A549 (cell line): ENCODE results near the gene AP1S2. TPM values are rescaled to one million over a fixed set of nuclear protein-coding genes. Genes with fewer than 3 reads are reported as not detected.

Experiments used
- ATAC-seq, 2 experiments: fragments of 200-7000 bp in 1 of 2; fragments of >200 bp in 1 of 2; cut with Nextera tagmentation in 1 of 2; cut with Tn5 transposase in 1 of 2; 3 replicates each; pipeline versions ENCODE4 v1.8.0 to v1.9.1; 2018 to 2020; ENCODE audit warnings: mild to moderate bottlenecking in 1 of 2, moderate library complexity in 1 of 2
- CTCF ChIA-PET: fragments of 300-600 bp; sonication (Branson Sonifier 250); formaldehyde crosslinking; extraction: SDS; loops from one replicate; lab custom pipeline; 2021; ENCODE audit warnings: antibody characterized with exemption, inconsistent platforms; lab: Yijun Ruan, JAX
- POLR2A ChIA-PET: fragments of 350-600 bp; formaldehyde crosslinking; extraction: SDS; loops from one replicate; lab custom pipeline; 2021; ENCODE audit warnings: antibody characterized with exemption, inconsistent platforms; lab: Yijun Ruan, JAX
- DNase-seq, 2 experiments: peaks; one replicate each; pipeline versions ENCODE4 v3.0.0 to v3.0.0-alpha.2; 2011 to 2016; ENCODE audit warnings: low read depth in 1 of 2, low spot score in 1 of 2
- FAIRE-seq: peaks from 2 replicates; lab custom pipeline; 2011; peaks lifted over from hg19 to GRCh38; lab: Jason Lieb, UNC
- H3K27ac ChIP-seq, 2 experiments: fragments of >200 bp; sonication (Bioruptor Twin); formaldehyde crosslinking; 3 replicates each; pipeline ENCODE4 v1.5.1; 2016 to 2017
- H3K4me1 ChIP-seq: fragments of >200 bp; sonication (Bioruptor Twin); formaldehyde crosslinking; 3 replicates; pipeline ENCODE4 v1.6.1; 2016
- H3K4me2 ChIP-seq: fragments of >200 bp; sonication (Bioruptor Twin); formaldehyde crosslinking; 3 replicates; pipeline ENCODE4 v1.6.1; 2016
- H3K4me3 ChIP-seq: fragments of >200 bp; sonication (Bioruptor Twin); formaldehyde crosslinking; 3 replicates; pipeline ENCODE4 v1.5.1; 2016
- H3K9me3 ChIP-seq: fragments of >200 bp; sonication (Bioruptor Twin); formaldehyde crosslinking; 3 replicates; pipeline ENCODE4 v1.6.1; 2016
- CEBPB ChIP-seq, 2 experiments: fragments of >200 bp in 1 of 2; sonication (Bioruptor Twin) in 1 of 2; formaldehyde crosslinking in 1 of 2; IDR thresholded peaks; 2 replicates each; pipeline ENCODE4 v1.6.1; 2012 to 2016
- CHD2 ChIP-seq: fragments of 150-350 bp; IDR thresholded peaks from 2 replicates; pipeline ENCODE4 v1.6.1; 2014; ENCODE audit warnings: low read length; ENCODE audit not compliant: partially characterized antibody
- CHD4 ChIP-seq: fragments of 200-600 bp; sonication (generic); IDR thresholded peaks from 2 replicates; pipeline ENCODE4 v1.6.1; 2016; ENCODE audit warnings: antibody characterized with exemption, mild to moderate bottlenecking, borderline replicate concordance
- CTCF ChIP-seq: fragments of >200 bp; sonication (Bioruptor Twin); formaldehyde crosslinking; IDR thresholded peaks from 3 replicates; pipeline ENCODE4 v1.5.1; 2016
- EHF ChIP-seq: fragments of 250-450 bp; sonication (Bioruptor Pico); IDR thresholded peaks from 2 replicates; pipeline ENCODE4 v1.5.0; 2020; ENCODE audit warnings: mild to moderate bottlenecking
- GATA3 ChIP-seq: IDR thresholded peaks from 2 replicates; pipeline ENCODE4 v1.6.1; 2012; ENCODE audit warnings: borderline replicate concordance
- HDAC2 ChIP-seq: fragments of 200-600 bp; sonication (generic); IDR thresholded peaks from 2 replicates; pipeline ENCODE4 v1.6.1; 2016
- HMGXB4 ChIP-seq: fragments of 250-450 bp; sonication (Bioruptor Pico); IDR thresholded peaks from 2 replicates; pipeline ENCODE4 v1.5.0; 2021; ENCODE audit warnings: mild to moderate bottlenecking, moderate library complexity, borderline replicate concordance
- MYC ChIP-seq: IDR thresholded peaks from 2 replicates; pipeline ENCODE4 v1.6.1; 2012; ENCODE audit warnings: mild to moderate bottlenecking, inconsistent platforms, low read length, improper control_type of control experiment, borderline replicate concordance
- NR3C1 ChIP-seq: fragments of >200 bp; sonication (Bioruptor Twin); formaldehyde crosslinking; IDR thresholded peaks from 3 replicates; pipeline ENCODE4 v1.6.1; 2017
- PHF8 ChIP-seq: fragments of 200-600 bp; sonication (generic); IDR thresholded peaks from 2 replicates; pipeline ENCODE4 v1.6.1; 2016; ENCODE audit warnings: low read depth, mild to moderate bottlenecking, antibody characterized with exemption, moderate library complexity, borderline replicate concordance
- RAD21 ChIP-seq, 2 experiments: fragments of >200 bp in 1 of 2; sonication (Bioruptor Twin) in 1 of 2; formaldehyde crosslinking in 1 of 2; IDR thresholded peaks in 1 of 2; conservative IDR thresholded peaks in 1 of 2; 2 replicates in 1 of 2; 3 replicates in 1 of 2; pipeline ENCODE4 v1.6.1; 2012 to 2018; ENCODE audit warnings: inconsistent platforms in 1 of 2
- REST ChIP-seq: fragments of 200-600 bp; sonication (generic); IDR thresholded peaks from 2 replicates; pipeline ENCODE4 v1.6.1; 2016; ENCODE audit warnings: antibody characterized with exemption, mild to moderate bottlenecking, moderate library complexity
- SREBF2 ChIP-seq: fragments of 450-650 bp; IDR thresholded peaks from 2 replicates; pipeline ENCODE4 v1.6.1; 2014; ENCODE audit warnings: mild to moderate bottlenecking, moderate library complexity
- WGBS: methylation state at CpG from one replicate; pipeline ENCODE4 v1.1.6; 2017; ENCODE audit errors: missing lambda C conversion rate; 5-methylcytosine and 5-hydroxymethylcytosine counted together
- polyA plus RNA-seq, 4 experiments: library from polyadenylated mRNA; depleted of rRNA in 3 of 4; stranded (reverse); fragments of >200 nt; fragmentation: RNase III in 1 of 4; extraction: RNeasy Plus Mini Kit Qiagen cat#74134 plus additional on column Dnase treatment in 1 of 4; gene quantifications; 2 replicates in 3 of 4; 3 replicates in 1 of 4; pipeline ENCODE4 v1.2.3, GENCODE V29; 2011 to 2017

Gene AP1S2
- polyA plus RNA-seq, 2 of the 4 experiments (the other 2 are of a cell fraction) = 17.1 to 18.5 TPM

GRCh38 chrX:15877380-15877779 is 22.8 kb upstream of the AP1S2 start:
- DNase-seq (no peak), FAIRE-seq (no peak), ATAC-seq (no peak)
- Histone ChIP-seq H3K4me2 (no peak overlapping the region), H3K4me3 (no peak overlapping the region), H3K9me3 (no peaks in the 10 kb centered on the region), H3K27ac (no peak overlapping the region), H3K4me1 (no peaks in the 10 kb centered on the region)
- TF ChIP-seq CEBPB (IDR thresholded peaks at IDR 0.05) (no peak), CTCF (no peak), HDAC2 (no peak), PHF8 (no peak), RAD21 (conservative IDR thresholded peaks at IDR 0.05 in 1 of 2, IDR thresholded peaks at IDR 0.05 in 1 of 2) (no peak)
- WGBS = 41% methylated on average over 4 of the region's 4 CpGs
- ChIA-PET POLR2A (no interaction called here), CTCF (interaction anchor here (1.7 kb wide), 1 partner anchor 9 kb away, joined by 3 read pairs; no protein-coding TSS in a partner anchor)

GRCh38 chrX:15874672-15875071 is 20.1 kb upstream of the AP1S2 start:
- H3K9me3 ChIP-seq = no peaks in the 10 kb centered on the region
- no peak overlapping the region for H3K4me2 ChIP-seq
- ATAC-seq = no peak
- DNase-seq = no peak
- ChIA-PET CTCF (no interaction called here), POLR2A (no interaction called here)
- TF ChIP-seq SREBF2 = no peak
- no peak for TF ChIP-seq REST
- no peak overlapping the region for H3K27ac ChIP-seq
- no peak overlapping the region for H3K4me3 ChIP-seq
- 44% methylated on average over 3 of the region's 3 CpGs for WGBS
- FAIRE-seq = no peak
- H3K4me1 ChIP-seq = no peaks in the 10 kb centered on the region

- no peak for TF ChIP-seq GATA3
- TF ChIP-seq CHD4 = no peak
- no peak for TF ChIP-seq HMGXB4 (CRISPR knock-in tag)
- no peak for TF ChIP-seq NR3C1
- TF ChIP-seq CHD2 = no peak
- TF ChIP-seq EHF (CRISPR knock-in tag) = no peak
- no peak for TF ChIP-seq MYC
- TF ChIP-seq, all 56 proteins: peak for 0
- Histone ChIP-seq H3K4me3 (no peak overlapping the region), H3K9me3 (no peaks in the 10 kb centered on the region), H3K4me2 (no peak overlapping the region), H3K27ac (no peak overlapping the region), H3K4me1 (no peaks in the 10 kb centered on the region)
- ATAC-seq (no peak), DNase-seq (no peak), FAIRE-seq (no peak)
- CTCF ChIA-PET = no interaction called here
- 75% methylated on average over 4 of the region's 4 CpGs for WGBS
- POLR2A ChIA-PET = no interaction called here
These were observed 19.0 kb upstream of the AP1S2 start for GRCh38 chrX:15873566-15873965.
